Panc1 (cell line): ENCODE measurements around the gene PARD6B. TPM values are rescaled to one million over a fixed set of nuclear protein-coding genes. Genes with fewer than 3 reads are reported as not detected.

Source experiments
- ATAC-seq: fragments of 200-7000 bp; cut with Tn5 transposase; 2 replicates; pipeline ENCODE4 v1.9.1; 2020; ENCODE audit warnings: mild to moderate bottlenecking, moderate library complexity
- BruUV-seq: library from RNA; stranded (reverse); fragments of 400-500 nt; replicated peaks from 2 replicates; lab custom pipeline; 2021; lab: Mats Ljungman, UMichigan
- CTCF ChIA-PET: fragments of 300-600 bp; sonication (Branson Sonifier 250); formaldehyde crosslinking; loops from one replicate; lab custom pipeline; 2022; ENCODE audit warnings: antibody characterized with exemption; lab: Charles Lee
- POLR2A ChIA-PET: fragments of 300-600 bp; sonication (Branson Sonifier 250); formaldehyde crosslinking; loops from one replicate; lab custom pipeline; 2022; ENCODE audit warnings: antibody characterized with exemption; lab: Charles Lee
- DNase-seq: peaks from one replicate; pipeline ENCODE4 v3.0.0-alpha.2; 2010; ENCODE audit warnings: low read depth, low spot score
- H3K27ac ChIP-seq: 2 replicates; pipeline ENCODE4 v1.5.1; 2011; ENCODE audit warnings: mild to moderate bottlenecking, low read length, inconsistent platforms
- H3K27me3 ChIP-seq: fragments of 200-500 bp; sonication (Bioruptor generic); 2 replicates; pipeline ENCODE4 v1.6.0; 2014; ENCODE audit warnings: low read length, inconsistent platforms; ENCODE audit not compliant: control insufficient read depth, insufficient read depth
- H3K36me3 ChIP-seq: fragments of 200-500 bp; sonication (Bioruptor generic); 2 replicates; pipeline ENCODE4 v1.5.1; 2014; ENCODE audit warnings: inconsistent platforms, mild to moderate bottlenecking, low read length, moderate library complexity; ENCODE audit not compliant: control insufficient read depth, insufficient read depth
- H3K4me1 ChIP-seq: 2 replicates; pipeline ENCODE4 v1.5.1; 2011; ENCODE audit warnings: inconsistent platforms, mild to moderate bottlenecking, low read length, moderate library complexity; ENCODE audit not compliant: control insufficient read depth, insufficient read depth
- H3K4me3 ChIP-seq, 2 experiments: 2 replicates each; pipeline ENCODE4 v1.5.1; 2011 to 2012; ENCODE audit warnings: low read depth in 2 of 2, low read length in 2 of 2, mild to moderate bottlenecking in 2 of 2, inconsistent platforms in 1 of 2, moderate library complexity in 1 of 2
- H3K9me3 ChIP-seq: fragments of 200-500 bp; sonication (Bioruptor generic); 2 replicates; pipeline ENCODE4 v1.5.1; 2014; ENCODE audit warnings: low read depth, mild to moderate bottlenecking, inconsistent platforms, low read length, moderate library complexity; ENCODE audit not compliant: control insufficient read depth, insufficient read depth
- CTCF ChIP-seq: fragments of 450-650 bp; IDR thresholded peaks from 2 replicates; pipeline ENCODE4 v1.5.1; 2017; ENCODE audit warnings: mild to moderate bottlenecking
- POLR2AphosphoS5 ChIP-seq: IDR thresholded peaks from 2 replicates; pipeline ENCODE4 v1.6.1; 2012; ENCODE audit warnings: mild to moderate bottlenecking, low read depth, low read length, moderate library complexity
- REST ChIP-seq, 2 experiments: IDR thresholded peaks; 2 replicates each; pipeline ENCODE4 v1.6.1; 2011 to 2012; ENCODE audit warnings: low read depth in 2 of 2, control low read depth in 1 of 2, low read length in 1 of 2, mild to moderate bottlenecking in 1 of 2, moderate library complexity in 1 of 2; ENCODE audit not compliant: insufficient read depth in 1 of 2
- SIN3A ChIP-seq: IDR thresholded peaks from 2 replicates; pipeline ENCODE4 v1.6.1; 2012; ENCODE audit warnings: low read depth, mild to moderate bottlenecking, low read length, moderate library complexity, borderline replicate concordance; ENCODE audit not compliant: insufficient read depth
- TCF7L2 ChIP-seq: IDR thresholded peaks from 2 replicates; pipeline ENCODE4 v1.6.1; 2011; ENCODE audit warnings: mild to moderate bottlenecking, low read depth, low read length, inconsistent platforms
- in situ Hi-C: cut with HindIII; loops from 2 replicates; pipeline ENCODE4 v1.10.0; 2016; ENCODE audit warnings: low sequenced_read_pairs, low pct_unique_long_range_greater_than_20kb
- intact Hi-C: fragments of 100-400 bp; cut with micrococcal nuclease; formaldehyde crosslinking; loops from one replicate; pipeline ENCODE4 v1.10.0; 2022; ENCODE audit not compliant: unreplicated experiment
- total RNA-seq: library from RNA; stranded (reverse); gene quantifications from one replicate; pipeline ENCODE4 v1.2.1, GENCODE V29; 2021; ENCODE audit not compliant: unreplicated experiment

Gene PARD6B
- total RNA-seq, 1 experiment from 2014 or later: 132 TPM

GRCh38 chr20:50774515-50774914 is 43.1 kb downstream of the PARD6B start:
- BruUV-seq: no TSS peak
- no peaks in the 10 kb centered on the region for H3K36me3 ChIP-seq
- in situ Hi-C loops (no loop called here), intact Hi-C loops (no loop called here)
- ChIA-PET CTCF (no interaction called here), POLR2A (interaction anchor here (0.6 kb wide), 1 partner anchor 9 kb away, joined by 3 read pairs; no protein-coding TSS in a partner anchor)
- no peak for TF ChIP-seq POLR2AphosphoS5
- no peak overlapping the region for H3K27ac ChIP-seq
- H3K27me3 ChIP-seq: no peaks in the 10 kb centered on the region
- DNase-seq (no peak), ATAC-seq (no peak)
- peaks cover 11% of the 10 kb centered on the region; the same call in 1 of the 2 replicates for H3K4me1 ChIP-seq
- no peaks in the 10 kb centered on the region for H3K9me3 ChIP-seq
- no peak overlapping the region for H3K4me3 ChIP-seq

GRCh38 chr20:50776122-50776817 is 44.9 kb downstream of the PARD6B start:
- H3K27me3 ChIP-seq: no peaks in the 10 kb centered on the region
- ChIA-PET POLR2A (no interaction called here), CTCF (no interaction called here)
- no peak for TF ChIP-seq CTCF
- TF ChIP-seq SIN3A: no peak
- TF ChIP-seq REST (IDR thresholded peaks at IDR 0.05; ENCODE audit: insufficient read depth in 1 of 2, low read depth in 2 of 2, low read length in 1 of 2): no peak
- no peak for TF ChIP-seq TCF7L2
- TF ChIP-seq POLR2AphosphoS5: no peak
- H3K36me3 ChIP-seq: no peaks in the 10 kb centered on the region
- DNase-seq (no peak), ATAC-seq (peak; percentile 40; the same call in 1 of the 2 replicates)
- in situ Hi-C loops: no loop called here
- no peaks in the 10 kb centered on the region for H3K9me3 ChIP-seq
- intact Hi-C loops: no loop called here
- BruUV-seq: no TSS peak
- H3K4me1 ChIP-seq: peaks cover 6% of the 10 kb centered on the region; the same call in 1 of the 2 replicates
- no peak overlapping the region for H3K4me3 ChIP-seq
- peak overlapping the region; percentile 62; the same call in 1 of the 2 replicates for H3K27ac ChIP-seq

- DNase-seq: no peak
- no peak for ATAC-seq
- no peaks in the 10 kb centered on the region for H3K9me3 ChIP-seq
- no peak overlapping the region for H3K4me3 ChIP-seq
- BruUV-seq: no TSS peak
- no peaks in the 10 kb centered on the region for H3K36me3 ChIP-seq
- H3K27me3 ChIP-seq: no peaks in the 10 kb centered on the region
- in situ Hi-C loops (no loop called here), intact Hi-C loops (no loop called here)
- H3K4me1 ChIP-seq: peaks cover 3% of the 10 kb centered on the region; the same call in 1 of the 2 replicates
- ChIA-PET CTCF (no interaction called here), POLR2A (no interaction called here)
- H3K27ac ChIP-seq: no peak overlapping the region; the same call in 1 of the 2 replicates
- no peak for TF ChIP-seq TCF7L2
- TF ChIP-seq REST (IDR thresholded peaks at IDR 0.05; ENCODE audit: insufficient read depth in 1 of 2, low read depth in 2 of 2, low read length in 1 of 2): no peak
- no peak for TF ChIP-seq CTCF
- TF ChIP-seq POLR2AphosphoS5: no peak
- TF ChIP-seq SIN3A: no peak
Observed at GRCh38 chr20:50777373-50777772, 46.0 kb downstream of the PARD6B start.
